ENCODE results near the gene DIAPH2.

DIAPH2 gene

DNA sequence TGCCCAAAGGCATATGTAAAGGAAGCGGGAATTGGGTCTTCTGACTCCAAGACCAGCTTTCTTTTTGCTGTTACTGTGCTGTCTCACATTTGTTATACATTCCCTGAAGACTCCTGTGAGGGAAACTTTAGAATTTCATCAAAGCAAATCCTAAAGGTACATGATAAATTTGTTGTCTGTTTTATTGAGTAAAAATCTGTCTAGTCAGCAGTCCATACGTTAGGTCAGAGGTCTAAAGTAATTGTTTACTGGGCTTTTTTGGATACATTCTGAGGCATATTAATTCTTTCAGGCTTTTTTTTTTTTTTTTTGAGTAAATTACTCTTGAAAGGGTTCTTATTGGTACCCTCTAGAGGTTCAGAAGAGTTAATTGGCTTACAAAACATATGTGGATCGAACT, 546.3 kb downstream of the DIAPH2 start:
- no peaks in the 10 kb centered on the region for H3K4me1 ChIP-seq (ENCODE audit: control insufficient read depth, insufficient read depth, low read length)
- H3K9me3 ChIP-seq (ENCODE audit: control insufficient read depth, insufficient read depth, low read depth, low read length) = no peaks in the 10 kb centered on the region
- CTCF ChIA-PET = no interaction called here
- POLR2A ChIA-PET = no interaction called here
- TF ChIP-seq ZNF626 (tag by site-specific recombination; IDR thresholded peaks at IDR 0.05) (no peak), ZNF701 (tag by site-specific recombination; IDR thresholded peaks at IDR 0.05) (no peak), HOXD13 (CRISPR knock-in tag; IDR thresholded peaks at IDR 0.05; ENCODE audit: borderline replicate concordance) (no peak), ZNF837 (tag by site-specific recombination; IDR thresholded peaks at IDR 0.05) (no peak)
- no peak overlapping the region for H3K4me3 ChIP-seq (ENCODE audit: low read depth, low read length)
- H3K27ac ChIP-seq (ENCODE audit: extremely low read depth, low read depth, low read length) = no peak overlapping the region
- H3K36me3 ChIP-seq (ENCODE audit: control insufficient read depth in 2 of 2, insufficient read depth in 1 of 2, low read length in 2 of 2) = no peaks in the 10 kb centered on the region

DNA sequence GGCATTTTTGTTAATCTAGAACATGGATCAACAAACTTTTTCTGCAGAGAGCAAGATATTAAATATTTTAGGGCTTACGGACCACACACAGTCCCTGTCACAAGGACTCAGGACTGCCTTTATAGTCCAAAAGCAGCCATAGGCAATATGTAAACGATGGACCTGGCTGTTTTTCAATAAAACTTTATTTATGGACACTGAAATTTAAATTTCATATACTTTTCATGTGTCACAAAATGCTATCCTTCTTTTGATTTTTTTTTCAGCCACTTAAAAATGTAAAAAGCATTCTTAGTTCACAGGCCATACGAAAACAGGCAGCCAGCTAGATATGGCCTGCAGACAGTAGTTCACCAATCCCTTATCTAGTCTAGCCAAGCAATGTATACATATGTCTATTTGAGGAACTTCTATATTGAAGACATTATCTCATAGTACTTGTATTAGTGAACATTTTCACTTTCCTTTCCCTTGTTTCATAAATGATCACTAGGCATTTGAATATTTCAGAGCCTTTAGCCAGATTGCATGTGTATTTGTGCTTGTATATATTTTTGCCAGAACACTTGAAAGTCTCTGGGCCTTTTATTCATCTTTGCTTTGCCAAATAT, 549.9 kb downstream of the DIAPH2 start:
- ChIA-PET POLR2A (no interaction called here), CTCF (no interaction called here)
- TF ChIP-seq, protein P1, sequence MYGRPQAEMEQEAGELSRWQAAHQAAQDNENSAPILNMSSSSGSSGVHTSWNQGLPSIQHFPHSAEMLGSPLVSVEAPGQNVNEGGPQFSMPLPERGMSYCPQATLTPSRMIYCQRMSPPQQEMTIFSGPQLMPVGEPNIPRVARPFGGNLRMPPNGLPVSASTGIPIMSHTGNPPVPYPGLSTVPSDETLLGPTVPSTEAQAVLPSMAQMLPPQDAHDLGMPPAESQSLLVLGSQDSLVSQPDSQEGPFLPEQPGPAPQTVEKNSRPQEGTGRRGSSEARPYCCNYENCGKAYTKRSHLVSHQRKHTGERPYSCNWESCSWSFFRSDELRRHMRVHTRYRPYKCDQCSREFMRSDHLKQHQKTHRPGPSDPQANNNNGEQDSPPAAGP (tag by site-specific recombination; IDR thresholded peaks at IDR 0.05) = no peak
- TF ChIP-seq ZNF555 (tag by site-specific recombination; conservative IDR thresholded peaks at IDR 0.05) = no peak
- no peak for TF ChIP-seq ZNF114 (tag by site-specific recombination; IDR thresholded peaks at IDR 0.05)
- no peak for TF ChIP-seq ZNF837 (tag by site-specific recombination; IDR thresholded peaks at IDR 0.05)
- no peak for TF ChIP-seq REPIN1 (tag by site-specific recombination; IDR thresholded peaks at IDR 0.05; ENCODE audit: low read depth)
- no peak for TF ChIP-seq TCF7L2 (IDR thresholded peaks at IDR 0.05; ENCODE audit: borderline replicate concordance, low read depth, low read length)
- no peak for TF ChIP-seq ZNF558 (tag by site-specific recombination; IDR thresholded peaks at IDR 0.05)
- TF ChIP-seq ZNF600 (tag by site-specific recombination; IDR thresholded peaks at IDR 0.05) = no peak
- no peak for TF ChIP-seq ZNF664 (tag by site-specific recombination; IDR thresholded peaks at IDR 0.05)
- no peak for TF ChIP-seq SP2 (tag by site-specific recombination; IDR thresholded peaks at IDR 0.05)
- TF ChIP-seq SETDB1 (IDR thresholded peaks at IDR 0.05; ENCODE audit: insufficient read length, low read length) = no peak
- TF ChIP-seq ZNF707 (tag by site-specific recombination; IDR thresholded peaks at IDR 0.05) = no peak
- TF ChIP-seq, protein P2, sequence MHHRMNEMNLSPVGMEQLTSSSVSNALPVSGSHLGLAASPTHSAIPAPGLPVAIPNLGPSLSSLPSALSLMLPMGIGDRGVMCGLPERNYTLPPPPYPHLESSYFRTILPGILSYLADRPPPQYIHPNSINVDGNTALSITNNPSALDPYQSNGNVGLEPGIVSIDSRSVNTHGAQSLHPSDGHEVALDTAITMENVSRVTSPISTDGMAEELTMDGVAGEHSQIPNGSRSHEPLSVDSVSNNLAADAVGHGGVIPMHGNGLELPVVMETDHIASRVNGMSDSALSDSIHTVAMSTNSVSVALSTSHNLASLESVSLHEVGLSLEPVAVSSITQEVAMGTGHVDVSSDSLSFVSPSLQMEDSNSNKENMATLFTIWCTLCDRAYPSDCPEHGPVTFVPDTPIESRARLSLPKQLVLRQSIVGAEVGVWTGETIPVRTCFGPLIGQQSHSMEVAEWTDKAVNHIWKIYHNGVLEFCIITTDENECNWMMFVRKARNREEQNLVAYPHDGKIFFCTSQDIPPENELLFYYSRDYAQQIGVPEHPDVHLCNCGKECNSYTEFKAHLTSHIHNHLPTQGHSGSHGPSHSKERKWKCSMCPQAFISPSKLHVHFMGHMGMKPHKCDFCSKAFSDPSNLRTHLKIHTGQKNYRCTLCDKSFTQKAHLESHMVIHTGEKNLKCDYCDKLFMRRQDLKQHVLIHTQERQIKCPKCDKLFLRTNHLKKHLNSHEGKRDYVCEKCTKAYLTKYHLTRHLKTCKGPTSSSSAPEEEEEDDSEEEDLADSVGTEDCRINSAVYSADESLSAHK (tag by site-specific recombination; IDR thresholded peaks at IDR 0.05) = no peak
- TF ChIP-seq ZNF341 (tag by site-specific recombination; IDR thresholded peaks at IDR 0.05; ENCODE audit: low read depth) = no peak
- TF ChIP-seq ZNF239 (tag by site-specific recombination; IDR thresholded peaks at IDR 0.05) = no peak
- TF ChIP-seq ZNF274 (IDR thresholded peaks at IDR 0.05; ENCODE audit: low read length) = no peak
- no peak for TF ChIP-seq ZNF274 (tag by site-specific recombination; IDR thresholded peaks at IDR 0.05; ENCODE audit: borderline replicate concordance)
- TF ChIP-seq, protein P3, sequence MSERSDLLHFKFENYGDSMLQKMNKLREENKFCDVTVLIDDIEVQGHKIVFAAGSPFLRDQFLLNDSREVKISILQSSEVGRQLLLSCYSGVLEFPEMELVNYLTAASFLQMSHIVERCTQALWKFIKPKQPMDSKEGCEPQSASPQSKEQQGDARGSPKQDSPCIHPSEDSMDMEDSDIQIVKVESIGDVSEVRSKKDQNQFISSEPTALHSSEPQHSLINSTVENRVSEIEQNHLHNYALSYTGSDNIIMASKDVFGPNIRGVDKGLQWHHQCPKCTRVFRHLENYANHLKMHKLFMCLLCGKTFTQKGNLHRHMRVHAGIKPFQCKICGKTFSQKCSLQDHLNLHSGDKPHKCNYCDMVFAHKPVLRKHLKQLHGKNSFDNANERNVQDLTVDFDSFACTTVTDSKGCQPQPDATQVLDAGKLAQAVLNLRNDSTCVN (tag by site-specific recombination; optimal IDR thresholded peaks at IDR 0.05) = no peak

More for the DNA sequence above, 549.9 kb downstream of the DIAPH2 start:
- no peaks in the 10 kb centered on the region for H3K9me3 ChIP-seq (ENCODE audit: control insufficient read depth, insufficient read depth, low read depth, low read length)
- H3K27ac ChIP-seq (ENCODE audit: extremely low read depth, low read depth, low read length) = no peak overlapping the region
- no peaks in the 10 kb centered on the region for H3K4me1 ChIP-seq (ENCODE audit: control insufficient read depth, insufficient read depth, low read length)
- H3K4me3 ChIP-seq (ENCODE audit: low read depth, low read length) = no peak overlapping the region
- no peaks in the 10 kb centered on the region for H3K36me3 ChIP-seq (ENCODE audit: control insufficient read depth in 2 of 2, insufficient read depth in 1 of 2, low read length in 2 of 2)

All from HEK293 (cell line).